Measurements from ENCODE around the gene SUCLA2.

- TF ChIP-seq NRF1 (conservative IDR thresholded peaks at IDR 0.05; ENCODE audit: low read depth, low read length) (no peak), USF2 (IDR thresholded peaks at IDR 0.05; ENCODE audit: borderline replicate concordance, low read depth, low read length) (no peak), MAX (IDR thresholded peaks at IDR 0.05; ENCODE audit: low read depth, low read length) (no peak), ATF7 (IDR thresholded peaks at IDR 0.05; ENCODE audit: low read depth) (no peak), CTCF (IDR thresholded peaks at IDR 0.05 in 2 of 3, conservative IDR thresholded peaks at IDR 0.05 in 1 of 3; ENCODE audit: control insufficient read depth in 2 of 3, extremely low read depth in 1 of 3, insufficient read depth in 1 of 3, low read depth in 3 of 3, low read length in 3 of 3) (no peak), POLR2A (IDR thresholded peaks at IDR 0.05; ENCODE audit: low read depth, low read length) (no peak), CEBPB (IDR thresholded peaks at IDR 0.05; ENCODE audit: borderline replicate concordance in 1 of 2, low read depth in 2 of 2, low read length in 2 of 2) (no peak), RELB (IDR thresholded peaks at IDR 0.05; ENCODE audit: low read depth) (no peak), SRF (IDR thresholded peaks at IDR 0.05; ENCODE audit: low read depth in 2 of 2, low read length in 2 of 2) (no peak)
- TF ChIP-seq, protein P1, sequence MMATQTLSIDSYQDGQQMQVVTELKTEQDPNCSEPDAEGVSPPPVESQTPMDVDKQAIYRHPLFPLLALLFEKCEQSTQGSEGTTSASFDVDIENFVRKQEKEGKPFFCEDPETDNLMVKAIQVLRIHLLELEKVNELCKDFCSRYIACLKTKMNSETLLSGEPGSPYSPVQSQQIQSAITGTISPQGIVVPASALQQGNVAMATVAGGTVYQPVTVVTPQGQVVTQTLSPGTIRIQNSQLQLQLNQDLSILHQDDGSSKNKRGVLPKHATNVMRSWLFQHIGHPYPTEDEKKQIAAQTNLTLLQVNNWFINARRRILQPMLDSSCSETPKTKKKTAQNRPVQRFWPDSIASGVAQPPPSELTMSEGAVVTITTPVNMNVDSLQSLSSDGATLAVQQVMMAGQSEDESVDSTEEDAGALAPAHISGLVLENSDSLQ (IDR thresholded peaks at IDR 0.05), result no peak
- TF ChIP-seq, protein P2, sequence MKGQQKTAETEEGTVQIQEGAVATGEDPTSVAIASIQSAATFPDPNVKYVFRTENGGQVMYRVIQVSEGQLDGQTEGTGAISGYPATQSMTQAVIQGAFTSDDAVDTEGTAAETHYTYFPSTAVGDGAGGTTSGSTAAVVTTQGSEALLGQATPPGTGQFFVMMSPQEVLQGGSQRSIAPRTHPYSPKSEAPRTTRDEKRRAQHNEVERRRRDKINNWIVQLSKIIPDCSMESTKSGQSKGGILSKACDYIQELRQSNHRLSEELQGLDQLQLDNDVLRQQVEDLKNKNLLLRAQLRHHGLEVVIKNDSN (IDR thresholded peaks at IDR 0.05; ENCODE audit: borderline replicate concordance, extremely low read length, insufficient read depth, low read depth, low read length), result no peak
Observed at GRCh38 chr13:47959468-47960247, 41.4 kb downstream of the SUCLA2 start.

Measured in GM12878 (cell line).